H1 (cell line): ENCODE measurements around the gene CPSF7. TPM values are rescaled to one million over a fixed set of nuclear protein-coding genes. Genes with fewer than 3 reads are reported as not detected.

Experiments used
- KDM4A ChIP-seq: IDR thresholded peaks from one replicate; pipeline ENCODE4 v1.7.1; 2012; ENCODE audit warnings: low read depth, mild to moderate bottlenecking, moderate library complexity, low read length, inconsistent platforms; ENCODE audit not compliant: severe bottlenecking
- RBBP5 ChIP-seq: IDR thresholded peaks from 2 replicates; pipeline ENCODE4 v1.7.1; 2012; ENCODE audit warnings: low read depth, mild to moderate bottlenecking, inconsistent platforms, low read length, moderate library complexity, borderline replicate concordance
- polyA plus RNA-seq, 7 experiments: library from polyadenylated mRNA; depleted of rRNA in 3 of 7; stranded (reverse) in 5 of 7; unstranded in 2 of 7; fragments of >200 nt in 5 of 7; fragments of 200-250 nt in 2 of 7; gene quantifications; 1 replicate in 5 of 7; 2 replicates in 1 of 7; 4 replicates in 1 of 7; pipeline versions ENCODE4 v1.2.1 to v1.2.3, GENCODE V29; 2011 to 2013; ENCODE audit warnings: missing spikeins in 2 of 7, mixed read lengths in 2 of 7
- total RNA-seq: library from RNA; stranded (reverse); fragmentation: NEBNext Ultra II Directional; extraction: Animal tissue kit (Norgen Biotek cat#: 25700); gene quantifications from 2 replicates; pipeline ENCODE4 v1.2.1, GENCODE V29; 2021

The CPSF7 gene
- total and polyA plus RNA-seq, 2 of the 8 experiments (the other 6 are each of a cell fraction or from before 2014, with no cell fraction given) = 95.9 to 122 TPM

- TF ChIP-seq RBBP5 (no peak), KDM4A (no peak)
Measured at GRCh38 chr11:61406991-61407728, 22.6 kb downstream of the CPSF7 start (continued).
